Measurements from ENCODE around the gene KDM4C. TPM values are rescaled to one million over a fixed set of nuclear protein-coding genes. Genes with fewer than 3 reads are reported as not detected.

The KDM4C gene
- total and polyA plus RNA-seq, 10 donors, result 11.1 to 85.5 (median 61.9) TPM

- Histone ChIP-seq H3K36me3 (peaks cover 0 to 50% (median 0%) of the 10 kb centered on the region in 6 donors), H3K9me3 (no peaks in the 10 kb centered on the region), H3K4me1 (no peaks in the 10 kb centered on the region), H3K27ac (no peak overlapping the region), H3K27me3 (replicated peaks in 1 of 7) (no peaks in the 10 kb centered on the region), H3K4me3 (no peak overlapping the region)
- TF ChIP-seq POLR2A (IDR thresholded peaks at IDR 0.05), result no peak
- TF ChIP-seq POLR2AphosphoS5 (IDR thresholded peaks at IDR 0.05), result no peak
- no peak for TF ChIP-seq CTCF (IDR thresholded peaks at IDR 0.05 in 8 of 11, conservative IDR thresholded peaks at IDR 0.05 in 3 of 11)
- intact Hi-C loops (cut with DNase I; ENCODE audit: low total_unique reads), result no loop called here
- DNase-seq, result no peak
- WGBS, 5 donors, result 83 to 91% (median 89%) methylated on average over 3 of the region's 3 CpGs
Measured at GRCh38 chr9:6842584-6842947, 84.8 kb downstream of the KDM4C start.

GRCh38 chr9:6843742-6844141 lies 86.0 kb downstream of the KDM4C start:
- 90 to 97% (median 92%) methylated on average over 4 of the region's 4 CpGs for WGBS, 5 donors

GRCh38 chr9:6844267-6844666 lies 86.5 kb downstream of the KDM4C start:
- no peak for DNase-seq
- Histone ChIP-seq H3K27me3 (replicated peaks in 1 of 7) (no peaks in the 10 kb centered on the region), H3K4me1 (no peaks in the 10 kb centered on the region), H3K9me3 (no peaks in the 10 kb centered on the region), H3K36me3 (peaks cover 0 to 51% (median 1%) of the 10 kb centered on the region in 6 donors), H3K4me3 (no peak overlapping the region), H3K27ac (no peak overlapping the region)
- TF ChIP-seq CTCF (IDR thresholded peaks at IDR 0.05 in 8 of 11, conservative IDR thresholded peaks at IDR 0.05 in 3 of 11) (no peak), POLR2A (IDR thresholded peaks at IDR 0.05) (no peak), POLR2AphosphoS5 (IDR thresholded peaks at IDR 0.05) (no peak)
- intact Hi-C loops (cut with DNase I; ENCODE audit: low total_unique reads), result no loop called here
- WGBS, 5 donors, result 76 to 87% (median 83%) methylated on average over 4 of the region's 4 CpGs

More at GRCh38 chr9:6843742-6844141, 86.0 kb downstream of the KDM4C start:
- TF ChIP-seq POLR2A (IDR thresholded peaks at IDR 0.05), result no peak
- TF ChIP-seq CTCF (IDR thresholded peaks at IDR 0.05 in 8 of 11, conservative IDR thresholded peaks at IDR 0.05 in 3 of 11), result no peak
- no peak for TF ChIP-seq POLR2AphosphoS5 (IDR thresholded peaks at IDR 0.05)
- Histone ChIP-seq H3K36me3 (peaks cover 0 to 51% (median 0%) of the 10 kb centered on the region in 6 donors), H3K4me3 (no peak overlapping the region), H3K4me1 (no peaks in the 10 kb centered on the region), H3K9me3 (no peaks in the 10 kb centered on the region), H3K27ac (no peak overlapping the region), H3K27me3 (replicated peaks in 1 of 7) (no peaks in the 10 kb centered on the region)
- DNase-seq, result no peak
- intact Hi-C loops (cut with DNase I; ENCODE audit: low total_unique reads), result no loop called here

GRCh38 chr9:6845128-6845826 lies 87.5 kb downstream of the KDM4C start:
- intact Hi-C loops (cut with DNase I; ENCODE audit: low total_unique reads), result no loop called here
- Histone ChIP-seq H3K4me3 (no peak overlapping the region), H3K4me1 (no peaks in the 10 kb centered on the region), H3K36me3 (peaks cover 0 to 58% (median 10%) of the 10 kb centered on the region in 6 donors), H3K9me3 (no peaks in the 10 kb centered on the region), H3K27ac (no peak overlapping the region), H3K27me3 (replicated peaks in 1 of 7) (no peaks in the 10 kb centered on the region)
- TF ChIP-seq POLR2AphosphoS5 (IDR thresholded peaks at IDR 0.05) (no peak), POLR2A (IDR thresholded peaks at IDR 0.05) (no peak), CTCF (IDR thresholded peaks at IDR 0.05 in 8 of 11, conservative IDR thresholded peaks at IDR 0.05 in 3 of 11) (no peak)
- DNase-seq, result no peak
- 95 to 98% (median 96%) methylated on average over 8 of the region's 8 CpGs for WGBS, 5 donors
